Measurements from ENCODE around the gene MSI1. TPM values are rescaled to one million over a fixed set of nuclear protein-coding genes. Genes with fewer than 3 reads are reported as not detected.

Gene MSI1
- total RNA-seq, 4 donors from 2014 or later = 0.16 to 9.2 (median 0.70) TPM

DNA sequence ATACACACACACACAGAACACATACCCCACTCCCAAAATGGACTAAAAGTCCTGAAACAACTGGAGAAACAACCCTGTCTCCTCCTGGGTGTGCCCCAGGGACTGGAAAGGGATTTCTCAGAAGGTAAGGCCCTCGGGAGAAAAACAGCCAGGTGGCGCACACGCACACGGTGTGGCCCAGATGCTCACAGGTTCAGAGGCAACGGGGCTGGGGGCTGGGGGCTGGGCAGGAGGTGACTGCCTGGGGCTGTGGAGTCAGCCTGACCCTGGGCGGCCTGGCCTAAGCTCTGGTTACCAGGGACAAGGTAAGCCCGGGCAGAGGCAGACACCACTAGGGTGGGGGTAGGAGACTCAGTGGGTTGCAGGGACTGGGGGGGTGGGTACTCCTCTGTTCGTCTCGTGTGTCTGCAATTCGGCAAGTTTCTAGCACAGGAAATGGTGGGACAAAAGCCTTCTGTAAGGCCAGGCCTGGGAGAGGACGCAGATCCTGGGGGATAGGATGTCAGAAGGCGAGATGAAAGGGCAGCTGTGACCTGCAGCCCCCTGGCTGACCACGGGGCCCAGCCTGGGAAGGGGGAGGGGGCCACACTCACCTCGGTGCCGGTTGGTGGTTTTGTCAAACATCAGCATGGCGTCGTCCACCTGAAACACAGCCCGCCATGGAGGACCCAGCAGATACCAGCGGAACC is 10.4 kb downstream of the MSI1 start:
- ATAC-seq = no peak
- Histone ChIP-seq H3K27ac (no peak overlapping the region), H3K4me3 (no peak overlapping the region), H3K36me3 (no peaks in the 10 kb centered on the region), H3K27me3 (peaks cover 11% of the 10 kb centered on the region), H3K4me1 (peaks cover 0 to 24% (median 0%) of the 10 kb centered on the region in 3 donors), H3K9me3 (no peaks in the 10 kb centered on the region)
- TF ChIP-seq EP300 (IDR thresholded peaks at IDR 0.05) (no peak), POLR2A (IDR thresholded peaks at IDR 0.05) (no peak), POLR2AphosphoS5 (IDR thresholded peaks at IDR 0.05) (no peak)
- TF ChIP-seq, protein P1, sequence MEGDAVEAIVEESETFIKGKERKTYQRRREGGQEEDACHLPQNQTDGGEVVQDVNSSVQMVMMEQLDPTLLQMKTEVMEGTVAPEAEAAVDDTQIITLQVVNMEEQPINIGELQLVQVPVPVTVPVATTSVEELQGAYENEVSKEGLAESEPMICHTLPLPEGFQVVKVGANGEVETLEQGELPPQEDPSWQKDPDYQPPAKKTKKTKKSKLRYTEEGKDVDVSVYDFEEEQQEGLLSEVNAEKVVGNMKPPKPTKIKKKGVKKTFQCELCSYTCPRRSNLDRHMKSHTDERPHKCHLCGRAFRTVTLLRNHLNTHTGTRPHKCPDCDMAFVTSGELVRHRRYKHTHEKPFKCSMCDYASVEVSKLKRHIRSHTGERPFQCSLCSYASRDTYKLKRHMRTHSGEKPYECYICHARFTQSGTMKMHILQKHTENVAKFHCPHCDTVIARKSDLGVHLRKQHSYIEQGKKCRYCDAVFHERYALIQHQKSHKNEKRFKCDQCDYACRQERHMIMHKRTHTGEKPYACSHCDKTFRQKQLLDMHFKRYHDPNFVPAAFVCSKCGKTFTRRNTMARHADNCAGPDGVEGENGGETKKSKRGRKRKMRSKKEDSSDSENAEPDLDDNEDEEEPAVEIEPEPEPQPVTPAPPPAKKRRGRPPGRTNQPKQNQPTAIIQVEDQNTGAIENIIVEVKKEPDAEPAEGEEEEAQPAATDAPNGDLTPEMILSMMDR (IDR thresholded peaks at IDR 0.05) = no peak
- 53 to 77% methylated on average over 3 to 6 of the region's 19 CpGs for WGBS, 2 donors (ENCODE audit: low coverage in 1 of 2)

DNA sequence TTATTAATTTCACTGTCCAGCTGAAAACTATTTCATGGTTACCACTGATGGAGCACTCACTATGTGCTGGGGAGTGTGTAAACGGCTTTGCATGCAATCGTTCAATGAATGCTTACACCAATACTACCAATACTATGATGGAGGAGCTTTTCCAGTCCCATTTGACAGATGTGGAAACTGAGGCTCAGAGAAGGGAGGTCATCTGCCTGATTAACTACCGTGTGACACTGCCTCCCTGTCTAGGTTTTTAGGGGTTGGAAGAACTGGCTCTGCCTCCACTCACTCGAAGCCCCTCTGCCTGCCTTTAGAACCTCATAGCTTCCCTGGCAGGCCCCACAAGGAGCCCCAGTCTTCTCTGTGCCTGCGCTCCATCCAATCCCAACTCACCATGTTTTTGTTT is 11.9 kb downstream of the MSI1 start:
- ATAC-seq = no peak
- H3K27ac ChIP-seq = no peak overlapping the region
- H3K4me3 ChIP-seq = no peak overlapping the region
- H3K9me3 ChIP-seq = no peaks in the 10 kb centered on the region
- no peaks in the 10 kb centered on the region for H3K36me3 ChIP-seq
- TF ChIP-seq POLR2A (IDR thresholded peaks at IDR 0.05) (no peak), EP300 (IDR thresholded peaks at IDR 0.05) (no peak), POLR2AphosphoS5 (IDR thresholded peaks at IDR 0.05) (no peak)
- TF ChIP-seq, protein P1 (IDR thresholded peaks at IDR 0.05) = no peak
- no peaks in the 10 kb centered on the region for H3K27me3 ChIP-seq
- H3K4me1 ChIP-seq = peaks cover 0 to 19% (median 0%) of the 10 kb centered on the region in 3 donors
- 74 to 100% methylated on average over 3 to 5 of the region's 5 CpGs for WGBS, 2 donors (ENCODE audit: low coverage in 1 of 2)

DNA sequence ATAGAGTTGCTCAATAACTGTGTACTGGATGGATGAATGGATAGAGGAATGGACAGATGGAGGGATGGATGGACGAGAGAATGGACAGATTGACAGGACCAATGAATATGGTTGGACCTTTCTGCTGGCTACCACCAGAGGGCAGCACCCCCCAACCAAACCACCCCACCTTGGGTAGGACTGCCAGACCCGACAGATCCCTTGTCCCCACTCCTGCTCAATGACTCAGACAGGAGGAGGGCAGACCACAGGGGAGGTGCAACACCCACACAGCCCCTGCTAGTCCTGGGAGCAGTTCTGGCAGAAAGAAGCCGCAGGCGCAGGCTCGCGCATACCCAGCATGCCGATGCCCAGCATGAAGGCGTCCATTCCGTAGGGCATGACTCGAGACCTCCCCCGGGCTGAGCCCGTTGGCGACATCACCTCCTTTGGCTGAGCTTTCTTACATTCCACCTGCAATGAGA is 12.4 kb downstream of the MSI1 start:
- H3K27me3 ChIP-seq = no peaks in the 10 kb centered on the region
- no peak for TF ChIP-seq POLR2A (IDR thresholded peaks at IDR 0.05)
- no peak for TF ChIP-seq EP300 (IDR thresholded peaks at IDR 0.05)
- TF ChIP-seq, protein P1 (IDR thresholded peaks at IDR 0.05) = peak in 3 of 4 experiments; percentile 69 to 88 (median 81)
- peak; percentile 14 for TF ChIP-seq POLR2AphosphoS5 (IDR thresholded peaks at IDR 0.05)
- ATAC-seq = peak; percentile 84
- H3K27ac ChIP-seq = no peak overlapping the region
- H3K4me3 ChIP-seq = no peak overlapping the region
- H3K4me1 ChIP-seq = peaks cover 0 to 14% (median 0%) of the 10 kb centered on the region in 3 donors
- H3K9me3 ChIP-seq = no peaks in the 10 kb centered on the region
- no peaks in the 10 kb centered on the region for H3K36me3 ChIP-seq
- 0 to 43% methylated on average over 1 to 11 of the region's 13 CpGs for WGBS, 2 donors (ENCODE audit: low coverage in 1 of 2)

DNA sequence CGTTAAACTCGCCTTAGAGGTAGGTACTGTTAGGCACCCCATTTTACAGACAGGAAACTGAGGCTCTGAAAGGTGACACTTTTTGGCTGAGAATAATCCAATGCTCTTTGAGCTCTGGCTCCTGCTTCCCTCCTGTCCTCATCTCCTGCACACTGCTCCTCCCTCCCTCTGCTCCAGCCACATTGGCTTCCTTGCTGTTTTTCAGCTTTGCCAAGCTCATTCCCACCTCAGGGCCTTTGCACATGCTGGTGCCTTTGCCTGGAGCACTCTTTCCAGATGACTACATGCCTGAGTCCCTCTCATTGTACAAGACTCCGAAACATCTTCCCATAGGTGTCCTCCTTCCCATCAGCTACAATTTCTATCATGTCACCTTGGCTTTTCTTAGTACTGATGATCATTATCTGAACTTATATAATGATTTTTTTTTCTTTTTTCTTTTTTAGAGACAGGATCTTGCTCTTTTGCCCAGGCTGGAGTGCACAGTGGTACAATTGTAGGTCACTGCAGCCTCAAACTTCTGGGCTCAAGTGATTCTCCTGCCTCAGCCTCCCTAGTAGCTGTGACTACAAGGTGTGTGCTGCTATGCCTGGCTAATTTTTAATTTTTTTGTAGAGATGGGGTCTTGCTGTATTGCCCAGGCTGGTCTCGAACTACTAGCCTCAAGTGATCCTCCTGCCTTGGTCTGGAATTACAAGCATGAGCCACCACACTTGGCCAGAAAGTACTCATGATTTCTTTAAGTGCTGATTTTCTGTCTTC is 15.2 kb downstream of the MSI1 start:
- no peak for ATAC-seq
- no peak overlapping the region for H3K4me3 ChIP-seq

More for the DNA sequence above, 15.2 kb downstream of the MSI1 start:
- TF ChIP-seq, protein P1 (IDR thresholded peaks at IDR 0.05) = no peak
- TF ChIP-seq EP300 (IDR thresholded peaks at IDR 0.05) (no peak), POLR2A (IDR thresholded peaks at IDR 0.05) (no peak), POLR2AphosphoS5 (IDR thresholded peaks at IDR 0.05) (no peak)
- Histone ChIP-seq H3K4me1 (peaks cover 0 to 18% (median 0%) of the 10 kb centered on the region in 3 donors), H3K9me3 (no peaks in the 10 kb centered on the region), H3K27me3 (no peaks in the 10 kb centered on the region), H3K27ac (no peak overlapping the region), H3K36me3 (no peaks in the 10 kb centered on the region)
- WGBS, 2 donors (ENCODE audit: low coverage in 1 of 2) = 88 to 91% methylated on average over 3 to 4 of the region's 4 CpGs
